Panc1 (cell line): ENCODE measurements around the gene AGAP1. TPM values are rescaled to one million over a fixed set of nuclear protein-coding genes. Genes with fewer than 3 reads are reported as not detected.

Source experiments
- ATAC-seq: fragments of 200-7000 bp; cut with Tn5 transposase; 2 replicates; pipeline ENCODE4 v1.9.1; 2020; ENCODE audit warnings: mild to moderate bottlenecking, moderate library complexity
- BruUV-seq: library from RNA; stranded (reverse); fragments of 400-500 nt; replicated peaks from 2 replicates; lab custom pipeline; 2021; lab: Mats Ljungman, UMichigan
- CTCF ChIA-PET: fragments of 300-600 bp; sonication (Branson Sonifier 250); formaldehyde crosslinking; loops from one replicate; lab custom pipeline; 2022; ENCODE audit warnings: antibody characterized with exemption; lab: Charles Lee
- POLR2A ChIA-PET: fragments of 300-600 bp; sonication (Branson Sonifier 250); formaldehyde crosslinking; loops from one replicate; lab custom pipeline; 2022; ENCODE audit warnings: antibody characterized with exemption; lab: Charles Lee
- DNase-seq: peaks from one replicate; pipeline ENCODE4 v3.0.0-alpha.2; 2010; ENCODE audit warnings: low read depth, low spot score
- H3K27ac ChIP-seq: 2 replicates; pipeline ENCODE4 v1.5.1; 2011; ENCODE audit warnings: mild to moderate bottlenecking, low read length, inconsistent platforms
- H3K27me3 ChIP-seq: fragments of 200-500 bp; sonication (Bioruptor generic); 2 replicates; pipeline ENCODE4 v1.6.0; 2014; ENCODE audit warnings: low read length, inconsistent platforms; ENCODE audit not compliant: control insufficient read depth, insufficient read depth
- H3K36me3 ChIP-seq: fragments of 200-500 bp; sonication (Bioruptor generic); 2 replicates; pipeline ENCODE4 v1.5.1; 2014; ENCODE audit warnings: inconsistent platforms, mild to moderate bottlenecking, low read length, moderate library complexity; ENCODE audit not compliant: control insufficient read depth, insufficient read depth
- H3K4me1 ChIP-seq: 2 replicates; pipeline ENCODE4 v1.5.1; 2011; ENCODE audit warnings: inconsistent platforms, mild to moderate bottlenecking, low read length, moderate library complexity; ENCODE audit not compliant: control insufficient read depth, insufficient read depth
- H3K4me3 ChIP-seq, 2 experiments: 2 replicates each; pipeline ENCODE4 v1.5.1; 2011 to 2012; ENCODE audit warnings: low read depth in 2 of 2, low read length in 2 of 2, mild to moderate bottlenecking in 2 of 2, inconsistent platforms in 1 of 2, moderate library complexity in 1 of 2
- H3K9me3 ChIP-seq: fragments of 200-500 bp; sonication (Bioruptor generic); 2 replicates; pipeline ENCODE4 v1.5.1; 2014; ENCODE audit warnings: low read depth, mild to moderate bottlenecking, inconsistent platforms, low read length, moderate library complexity; ENCODE audit not compliant: control insufficient read depth, insufficient read depth
- CTCF ChIP-seq: fragments of 450-650 bp; IDR thresholded peaks from 2 replicates; pipeline ENCODE4 v1.5.1; 2017; ENCODE audit warnings: mild to moderate bottlenecking
- POLR2AphosphoS5 ChIP-seq: IDR thresholded peaks from 2 replicates; pipeline ENCODE4 v1.6.1; 2012; ENCODE audit warnings: mild to moderate bottlenecking, low read depth, low read length, moderate library complexity
- SIN3A ChIP-seq: IDR thresholded peaks from 2 replicates; pipeline ENCODE4 v1.6.1; 2012; ENCODE audit warnings: low read depth, mild to moderate bottlenecking, low read length, moderate library complexity, borderline replicate concordance; ENCODE audit not compliant: insufficient read depth
- TCF7L2 ChIP-seq: IDR thresholded peaks from 2 replicates; pipeline ENCODE4 v1.6.1; 2011; ENCODE audit warnings: mild to moderate bottlenecking, low read depth, low read length, inconsistent platforms
- in situ Hi-C: cut with HindIII; loops from 2 replicates; pipeline ENCODE4 v1.10.0; 2016; ENCODE audit warnings: low sequenced_read_pairs, low pct_unique_long_range_greater_than_20kb
- intact Hi-C: fragments of 100-400 bp; cut with micrococcal nuclease; formaldehyde crosslinking; loops from one replicate; pipeline ENCODE4 v1.10.0; 2022; ENCODE audit not compliant: unreplicated experiment
- total RNA-seq: library from RNA; stranded (reverse); gene quantifications from one replicate; pipeline ENCODE4 v1.2.1, GENCODE V29; 2021; ENCODE audit not compliant: unreplicated experiment
- TF ChIP-seq, protein P1 (sequence below), 2 experiments: IDR thresholded peaks; 2 replicates each; pipeline ENCODE4 v1.6.1; 2011 to 2012; ENCODE audit warnings: low read depth in 2 of 2, control low read depth in 1 of 2, low read length in 1 of 2, mild to moderate bottlenecking in 1 of 2, moderate library complexity in 1 of 2; ENCODE audit not compliant: insufficient read depth in 1 of 2

AGAP1 gene
- total RNA-seq, 1 experiment from 2014 or later = 38.9 TPM

DNA sequence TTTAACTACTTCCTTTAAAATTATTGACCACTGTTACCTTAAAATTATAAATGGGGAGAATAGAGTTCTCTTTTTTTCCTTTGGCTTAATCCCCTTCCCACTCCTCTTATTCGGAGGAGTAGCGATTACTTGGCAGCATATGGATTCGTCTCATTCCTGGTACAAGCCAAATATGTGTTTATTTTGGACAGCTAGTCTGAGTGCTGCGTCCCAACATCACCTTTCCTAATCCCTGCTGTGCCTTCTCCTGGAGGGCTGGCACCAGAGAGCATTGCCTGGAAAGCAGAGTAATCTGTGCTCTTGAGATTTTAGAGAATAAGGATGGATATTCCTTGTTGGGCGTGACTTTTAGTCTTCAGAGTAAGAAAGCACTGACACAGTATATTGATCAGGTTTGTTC lies 185.6 kb downstream of the AGAP1 start:
- CTCF ChIA-PET = no interaction called here
- Histone ChIP-seq H3K36me3 (no peaks in the 10 kb centered on the region), H3K27ac (no peak overlapping the region), H3K4me1 (no peaks in the 10 kb centered on the region), H3K27me3 (no peaks in the 10 kb centered on the region), H3K4me3 (no peak overlapping the region), H3K9me3 (no peaks in the 10 kb centered on the region)
- in situ Hi-C loops = no loop called here
- POLR2A ChIA-PET = no interaction called here
- ATAC-seq (no peak), DNase-seq (no peak)
- intact Hi-C loops = no loop called here
- BruUV-seq = no TSS peak
- TF ChIP-seq SIN3A (no peak), POLR2AphosphoS5 (no peak), CTCF (no peak), TCF7L2 (no peak)
- TF ChIP-seq, protein P1, sequence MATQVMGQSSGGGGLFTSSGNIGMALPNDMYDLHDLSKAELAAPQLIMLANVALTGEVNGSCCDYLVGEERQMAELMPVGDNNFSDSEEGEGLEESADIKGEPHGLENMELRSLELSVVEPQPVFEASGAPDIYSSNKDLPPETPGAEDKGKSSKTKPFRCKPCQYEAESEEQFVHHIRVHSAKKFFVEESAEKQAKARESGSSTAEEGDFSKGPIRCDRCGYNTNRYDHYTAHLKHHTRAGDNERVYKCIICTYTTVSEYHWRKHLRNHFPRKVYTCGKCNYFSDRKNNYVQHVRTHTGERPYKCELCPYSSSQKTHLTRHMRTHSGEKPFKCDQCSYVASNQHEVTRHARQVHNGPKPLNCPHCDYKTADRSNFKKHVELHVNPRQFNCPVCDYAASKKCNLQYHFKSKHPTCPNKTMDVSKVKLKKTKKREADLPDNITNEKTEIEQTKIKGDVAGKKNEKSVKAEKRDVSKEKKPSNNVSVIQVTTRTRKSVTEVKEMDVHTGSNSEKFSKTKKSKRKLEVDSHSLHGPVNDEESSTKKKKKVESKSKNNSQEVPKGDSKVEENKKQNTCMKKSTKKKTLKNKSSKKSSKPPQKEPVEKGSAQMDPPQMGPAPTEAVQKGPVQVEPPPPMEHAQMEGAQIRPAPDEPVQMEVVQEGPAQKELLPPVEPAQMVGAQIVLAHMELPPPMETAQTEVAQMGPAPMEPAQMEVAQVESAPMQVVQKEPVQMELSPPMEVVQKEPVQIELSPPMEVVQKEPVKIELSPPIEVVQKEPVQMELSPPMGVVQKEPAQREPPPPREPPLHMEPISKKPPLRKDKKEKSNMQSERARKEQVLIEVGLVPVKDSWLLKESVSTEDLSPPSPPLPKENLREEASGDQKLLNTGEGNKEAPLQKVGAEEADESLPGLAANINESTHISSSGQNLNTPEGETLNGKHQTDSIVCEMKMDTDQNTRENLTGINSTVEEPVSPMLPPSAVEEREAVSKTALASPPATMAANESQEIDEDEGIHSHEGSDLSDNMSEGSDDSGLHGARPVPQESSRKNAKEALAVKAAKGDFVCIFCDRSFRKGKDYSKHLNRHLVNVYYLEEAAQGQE (IDR thresholded peaks at IDR 0.05; ENCODE audit: insufficient read depth in 1 of 2, low read depth in 2 of 2, low read length in 1 of 2) = no peak

DNA sequence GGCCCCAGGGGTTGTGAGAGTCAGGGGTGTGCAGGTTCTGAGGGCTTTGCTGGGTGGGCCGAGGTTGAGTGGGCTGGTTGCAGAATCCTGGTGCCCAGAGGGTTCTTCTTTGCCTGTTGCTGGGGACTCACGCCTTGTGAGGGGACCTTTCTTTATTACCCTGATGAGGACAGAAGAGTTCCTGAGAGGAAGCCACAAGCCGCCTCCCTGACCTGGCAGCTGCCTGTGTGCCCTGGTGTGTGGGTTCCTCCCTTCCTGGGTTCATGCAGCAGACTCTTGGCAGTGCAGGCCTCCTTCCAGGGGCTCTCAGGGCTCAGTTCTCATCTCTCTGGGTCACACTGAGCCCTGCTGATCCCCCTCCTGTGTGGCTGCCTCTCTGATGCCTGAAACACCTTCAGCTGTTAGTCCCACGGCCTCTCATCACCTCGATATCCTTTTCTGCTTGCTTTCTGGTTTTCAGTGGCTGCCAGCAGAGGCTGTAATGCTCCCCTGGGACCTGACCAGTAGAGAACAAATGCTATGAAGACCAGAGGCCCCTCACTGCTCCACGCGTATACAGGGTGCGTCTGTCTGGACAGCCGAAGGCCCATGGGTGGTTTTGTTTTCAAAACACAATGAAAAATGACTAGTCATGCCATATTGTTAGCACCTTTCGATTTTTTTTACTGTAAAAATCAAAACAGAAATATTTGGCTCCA lies 191.3 kb downstream of the AGAP1 start:
- Histone ChIP-seq H3K27ac (no peak overlapping the region), H3K4me1 (no peaks in the 10 kb centered on the region), H3K4me3 (no peak overlapping the region), H3K27me3 (no peaks in the 10 kb centered on the region), H3K36me3 (no peaks in the 10 kb centered on the region), H3K9me3 (no peaks in the 10 kb centered on the region)
- no TSS peak for BruUV-seq
- DNase-seq = no peak
- in situ Hi-C loops = no loop called here
- POLR2A ChIA-PET = no interaction called here
- ATAC-seq = no peak
- intact Hi-C loops = no loop called here
- CTCF ChIA-PET = no interaction called here
- TF ChIP-seq CTCF (no peak), TCF7L2 (no peak), POLR2AphosphoS5 (no peak), SIN3A (no peak)
- TF ChIP-seq, protein P1 (IDR thresholded peaks at IDR 0.05; ENCODE audit: insufficient read depth in 1 of 2, low read depth in 2 of 2, low read length in 1 of 2) = no peak
